Measurements from ENCODE around the gene PIEZO2.

DNA sequence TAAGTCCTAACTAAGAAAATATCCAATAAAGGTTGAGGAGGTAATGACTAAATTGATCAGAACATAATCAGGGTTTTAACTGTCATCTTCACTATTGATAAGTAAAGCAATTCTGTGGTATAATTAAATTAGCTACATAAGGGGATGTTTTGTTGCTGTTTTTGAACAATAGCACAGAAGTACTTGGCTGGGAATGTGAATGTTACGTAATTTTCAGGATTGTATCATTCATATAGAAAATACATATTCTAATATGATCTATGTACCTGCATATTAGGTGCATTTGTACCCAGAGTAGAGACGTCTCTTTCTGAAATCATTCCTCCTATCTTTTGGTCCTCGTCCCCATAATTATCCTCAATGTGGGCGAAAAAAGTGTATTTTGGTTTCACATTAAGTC is 109.0 kb downstream of the PIEZO2 start:
- TF ChIP-seq TCF4 (CRISPR knock-in tag; IDR thresholded peaks at IDR 0.05; ENCODE audit: borderline replicate concordance) (no peak), RARB (CRISPR knock-in tag; IDR thresholded peaks at IDR 0.05) (no peak), ISL1 (CRISPR knock-in tag; IDR thresholded peaks at IDR 0.05) (no peak)

All from SK-N-SH treated with all-trans-retinoic acid at 6 μM for 48 hours (cell line).